ENCODE results near the gene MINDY2.

DNA sequence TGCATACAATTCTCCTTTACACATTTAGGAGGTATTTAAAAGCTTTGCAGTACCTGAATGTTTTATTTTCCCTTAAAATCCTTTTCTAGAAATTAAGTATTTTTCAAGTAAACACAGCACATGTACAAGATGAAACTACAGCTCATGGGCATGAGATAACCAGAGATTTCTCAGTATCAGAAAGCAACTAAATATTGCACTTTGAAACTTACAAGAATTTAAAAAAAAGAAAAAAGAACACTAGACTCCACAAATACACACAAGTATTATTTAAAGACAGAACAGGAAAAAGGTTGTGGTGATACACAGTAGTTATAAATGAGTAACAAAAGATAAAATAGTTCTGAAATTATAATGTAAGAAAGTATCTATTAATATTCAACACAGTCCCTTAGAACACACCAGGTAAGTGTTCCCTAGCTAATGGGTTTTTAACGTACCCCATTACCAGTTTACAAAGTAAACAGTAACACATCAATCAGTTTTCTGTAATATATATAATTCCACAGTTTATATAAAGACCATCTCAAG is 127.1 kb downstream of the MINDY2 start:
- no peak for TF ChIP-seq EZH2 (IDR thresholded peaks at IDR 0.05)
- TF ChIP-seq POLR2AphosphoS5 (IDR thresholded peaks at IDR 0.05; ENCODE audit: borderline replicate concordance, low read depth, low read length) = no peak
- TF ChIP-seq FOXP2 (optimal IDR thresholded peaks at IDR 0.05; ENCODE audit: control extremely low read depth, extremely low read length, insufficient read depth) = no peak
